Upper lobe of left lung (tissue), 6 donors: ENCODE measurements around the gene COL6A1. TPM values are rescaled to one million over a fixed set of nuclear protein-coding genes. Genes with fewer than 3 reads are reported as not detected.
A peak's percentile ranks its signal among the peaks of the same experiment; 100 is the strongest.

ENCODE experiments used
- ATAC-seq, 2 donors: fragments of 200-7000 bp; cut with Tn5 transposase; one replicate each; pipeline ENCODE4 v1.9.1; 2022; ENCODE audit warnings: mild to moderate bottlenecking in 2 of 2, moderate library complexity in 2 of 2; ENCODE audit not compliant: low FRiP score in 2 of 2
- DNase-seq, 2 donors: peaks; one replicate each; pipeline ENCODE4 v3.0.0-alpha.2; 2019 to 2020
- H3K27ac ChIP-seq, 4 donors: fragments of 200-600 bp; sonication (generic); one replicate each; pipeline ENCODE4 v1.5.1; 2016 to 2019
- H3K27me3 ChIP-seq, 4 donors: fragments of 200-600 bp; sonication (generic); one replicate each; pipeline ENCODE4 v1.5.1; 2017 to 2019
- H3K36me3 ChIP-seq, 4 donors: fragments of 200-600 bp; sonication (generic); one replicate each; pipeline ENCODE4 v1.5.1; 2016 to 2019
- H3K4me1 ChIP-seq, 4 donors: fragments of 200-600 bp; sonication (generic); one replicate each; pipeline ENCODE4 v1.5.1; 2018 to 2019
- H3K4me3 ChIP-seq, 4 donors: fragments of 200-600 bp; sonication (generic); one replicate each; pipeline ENCODE4 v1.5.1; 2017 to 2019; ENCODE audit warnings: mild to moderate bottlenecking in 2 of 4, moderate library complexity in 1 of 4
- H3K9me3 ChIP-seq, 4 donors: fragments of 200-600 bp; sonication (generic); one replicate each; pipeline ENCODE4 v1.5.1; 2018 to 2019
- EP300 ChIP-seq, 4 donors: sonication (generic); formaldehyde crosslinking; IDR thresholded peaks; one replicate each; pipeline ENCODE4 v1.5.1; 2017; ENCODE audit warnings: antibody characterized with exemption in 4 of 4, control low read depth in 2 of 4
- POLR2A ChIP-seq, 4 donors: fragments of 450-650 bp; IDR thresholded peaks; one replicate each; pipeline ENCODE4 v1.5.1; 2016 to 2017; ENCODE audit warnings: antibody characterized with exemption in 4 of 4, mild to moderate bottlenecking in 2 of 4
- POLR2AphosphoS5 ChIP-seq, 2 donors: sonication (generic); formaldehyde crosslinking; IDR thresholded peaks; one replicate each; pipeline ENCODE4 v1.5.1; 2017; ENCODE audit warnings: antibody characterized with exemption in 2 of 2
- whole genome bisulfite sequencing, 2 donors: methylation state at CpG; one replicate each; pipeline ENCODE4 v1.1.5; 2017 to 2018; 5-methylcytosine and 5-hydroxymethylcytosine counted together
- total RNA-seq, 6 donors: library from RNA; depleted of rRNA in 4 of 6; stranded (reverse); fragments of >200 nt in 4 of 6; gene quantifications; one replicate each; pipeline versions ENCODE4 v1.1.0 to v1.2.1, GENCODE V29; 2016 to 2021
- TF ChIP-seq, protein P1 (sequence below), 6 experiments: fragments of 450-650 bp in 4 of 6; fragments of 200-600 bp in 2 of 6; sonication (generic) in 2 of 6; IDR thresholded peaks; one replicate each; pipeline ENCODE4 v1.5.1; 2016 to 2019; ENCODE audit warnings: antibody characterized with exemption in 6 of 6
- donor health status: DM: no; HTN: no; CAD: no; lungs with moderate emphysema.
- donor health status: DM: no; HTN: yes; CAD: no; lungs with severe emphysema.

The COL6A1 gene
- total RNA-seq, 6 donors from 2014 or later = 61.9 to 351 (median 205) TPM

DNA sequence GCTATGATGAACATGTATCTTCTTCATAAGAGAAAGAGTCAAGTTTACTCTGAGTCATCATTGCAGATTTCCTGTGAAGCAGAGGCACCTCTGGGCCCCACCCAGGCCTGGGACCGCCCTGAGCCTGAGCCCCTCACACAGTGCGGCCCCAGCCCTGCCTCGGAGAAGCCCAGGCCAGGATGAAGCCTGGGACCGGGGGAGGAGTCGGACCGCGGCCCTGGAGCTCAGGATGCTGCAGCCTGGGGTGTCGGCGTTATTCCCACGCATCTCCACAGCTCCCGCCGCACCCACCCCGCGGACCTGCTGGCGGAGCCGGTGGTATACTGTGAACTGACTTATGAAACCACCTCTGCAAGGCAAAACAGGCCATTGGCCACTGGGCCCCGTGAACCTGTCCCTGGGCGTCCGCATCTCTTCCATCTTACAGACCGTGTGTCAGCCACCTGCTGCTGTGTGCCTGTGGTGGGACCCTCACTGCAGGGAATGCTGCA lies 2.4 kb upstream of the COL6A1 start:
- Histone ChIP-seq H3K4me3 (no peak overlapping the region), H3K27ac (peak overlapping the region in 1 of 4 donors; percentile 40), H3K36me3 (no peaks in the 10 kb centered on the region), H3K4me1 (peaks cover 18 to 29% (median 28%) of the 10 kb centered on the region in 4 donors), H3K27me3 (peaks cover 0 to 17% (median 0%) of the 10 kb centered on the region in 4 donors), H3K9me3 (no peaks in the 10 kb centered on the region)
- ATAC-seq (no peak), DNase-seq (peak in 1 of 2 donors; percentile 81)
- no peak for TF ChIP-seq POLR2A (IDR thresholded peaks at IDR 0.05)
- TF ChIP-seq EP300 (IDR thresholded peaks at IDR 0.05) = no peak
- TF ChIP-seq, protein P1, sequence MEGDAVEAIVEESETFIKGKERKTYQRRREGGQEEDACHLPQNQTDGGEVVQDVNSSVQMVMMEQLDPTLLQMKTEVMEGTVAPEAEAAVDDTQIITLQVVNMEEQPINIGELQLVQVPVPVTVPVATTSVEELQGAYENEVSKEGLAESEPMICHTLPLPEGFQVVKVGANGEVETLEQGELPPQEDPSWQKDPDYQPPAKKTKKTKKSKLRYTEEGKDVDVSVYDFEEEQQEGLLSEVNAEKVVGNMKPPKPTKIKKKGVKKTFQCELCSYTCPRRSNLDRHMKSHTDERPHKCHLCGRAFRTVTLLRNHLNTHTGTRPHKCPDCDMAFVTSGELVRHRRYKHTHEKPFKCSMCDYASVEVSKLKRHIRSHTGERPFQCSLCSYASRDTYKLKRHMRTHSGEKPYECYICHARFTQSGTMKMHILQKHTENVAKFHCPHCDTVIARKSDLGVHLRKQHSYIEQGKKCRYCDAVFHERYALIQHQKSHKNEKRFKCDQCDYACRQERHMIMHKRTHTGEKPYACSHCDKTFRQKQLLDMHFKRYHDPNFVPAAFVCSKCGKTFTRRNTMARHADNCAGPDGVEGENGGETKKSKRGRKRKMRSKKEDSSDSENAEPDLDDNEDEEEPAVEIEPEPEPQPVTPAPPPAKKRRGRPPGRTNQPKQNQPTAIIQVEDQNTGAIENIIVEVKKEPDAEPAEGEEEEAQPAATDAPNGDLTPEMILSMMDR (IDR thresholded peaks at IDR 0.05) = no peak
- no peak for TF ChIP-seq POLR2AphosphoS5 (IDR thresholded peaks at IDR 0.05)
- 71 to 78% methylated on average over 5 to 20 of the region's 20 CpGs for WGBS, 2 donors

GRCh38 chr21:45979651-45980050 lies 1.9 kb upstream of the COL6A1 start:
- peaks cover 0 to 13% (median 0%) of the 10 kb centered on the region in 4 donors for H3K27me3 ChIP-seq
- TF ChIP-seq EP300 (IDR thresholded peaks at IDR 0.05) = no peak
- TF ChIP-seq, protein P1 (IDR thresholded peaks at IDR 0.05) = no peak
- no peak for TF ChIP-seq POLR2AphosphoS5 (IDR thresholded peaks at IDR 0.05)
- no peak for TF ChIP-seq POLR2A (IDR thresholded peaks at IDR 0.05)
- H3K27ac ChIP-seq = no peak overlapping the region
- DNase-seq (no peak), ATAC-seq (no peak)
- no peaks in the 10 kb centered on the region for H3K36me3 ChIP-seq
- peaks cover 14 to 24% (median 23%) of the 10 kb centered on the region in 4 donors for H3K4me1 ChIP-seq
- 65 to 80% methylated on average over 3 to 7 of the region's 7 CpGs for WGBS, 2 donors
- H3K4me3 ChIP-seq = no peak overlapping the region
- no peaks in the 10 kb centered on the region for H3K9me3 ChIP-seq

- Histone ChIP-seq H3K27ac (peak overlapping the region in 1 of 4 donors; percentile 80), H3K9me3 (no peaks in the 10 kb centered on the region), H3K27me3 (peaks cover 0 to 7% (median 0%) of the 10 kb centered on the region in 4 donors), H3K4me1 (peaks cover 8 to 18% (median 17%) of the 10 kb centered on the region in 4 donors), H3K36me3 (peaks cover 0 to 1% (median under 1%) of the 10 kb centered on the region in 4 donors), H3K4me3 (no peak overlapping the region)
- no peak for ATAC-seq
- TF ChIP-seq, protein P1 (IDR thresholded peaks at IDR 0.05) = no peak
- TF ChIP-seq POLR2AphosphoS5 (IDR thresholded peaks at IDR 0.05) (no peak), POLR2A (IDR thresholded peaks at IDR 0.05) (no peak), EP300 (IDR thresholded peaks at IDR 0.05) (no peak)
- WGBS, 2 donors = 59 to 64% methylated on average over 2 of the region's 2 CpGs
- no peak for DNase-seq
Observed at GRCh38 chr21:45980271-45980670, 1.3 kb upstream of the COL6A1 start.

DNA sequence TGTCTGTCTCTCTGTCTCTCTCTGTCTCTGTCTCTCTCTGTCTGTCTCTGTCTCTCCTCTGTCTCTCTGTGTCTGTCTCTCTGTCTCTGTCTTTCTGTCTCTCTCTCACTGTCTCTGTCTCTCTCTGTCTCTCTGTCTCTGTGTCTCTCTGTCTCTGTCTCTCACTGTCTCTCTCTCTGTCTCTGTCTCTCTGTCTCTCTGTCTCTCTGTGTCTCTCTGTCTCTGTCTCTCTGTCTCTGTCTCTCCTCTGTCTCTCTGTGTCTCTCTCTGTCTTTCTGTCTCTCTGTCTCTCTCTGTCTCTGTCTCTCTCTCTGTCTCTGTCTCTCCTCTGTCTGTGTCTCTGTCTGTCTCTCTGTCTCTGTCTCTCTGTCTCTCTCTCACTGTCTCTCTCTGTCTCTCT lies 873 bp upstream of the COL6A1 start:
- H3K4me3 ChIP-seq = peak overlapping the region in 3 of 4 donors; percentile 29 to 81 (median 78)
- peaks cover 0 to 6% (median 3%) of the 10 kb centered on the region in 4 donors for H3K36me3 ChIP-seq
- DNase-seq = no peak
- no peak for TF ChIP-seq POLR2AphosphoS5 (IDR thresholded peaks at IDR 0.05)
- TF ChIP-seq, protein P1 (IDR thresholded peaks at IDR 0.05) = no peak
- TF ChIP-seq EP300 (IDR thresholded peaks at IDR 0.05) = no peak
- TF ChIP-seq POLR2A (IDR thresholded peaks at IDR 0.05) = no peak
- H3K9me3 ChIP-seq = no peaks in the 10 kb centered on the region
- no peak for ATAC-seq
- peaks cover 5 to 17% (median 15%) of the 10 kb centered on the region in 4 donors for H3K4me1 ChIP-seq
- H3K27ac ChIP-seq = peak overlapping the region; percentile 48 to 80 (median 64)
- H3K27me3 ChIP-seq = peaks cover 0 to 5% (median 0%) of the 10 kb centered on the region in 4 donors
